Sigmoid colon (tissue), 7 donors: Measurements from ENCODE around the gene MYOZ2. TPM values are rescaled to one million over a fixed set of nuclear protein-coding genes. Genes with fewer than 3 reads are reported as not detected.
A peak's percentile ranks its signal among the peaks of the same experiment; 100 is the strongest.

ENCODE experiments used
- DNase-seq: peaks from one replicate; pipeline ENCODE4 v3.0.0-alpha.2; 2019
- H3K27ac ChIP-seq, 4 donors: fragments of 200-600 bp; sonication (generic); one replicate each; pipeline ENCODE4 v1.5.1; 2016 to 2019; ENCODE audit warnings: mild to moderate bottlenecking in 1 of 4
- H3K27me3 ChIP-seq, 3 donors: fragments of 200-600 bp; sonication (generic); one replicate each; pipeline ENCODE4 v1.5.1; 2019; ENCODE audit warnings: mild to moderate bottlenecking in 1 of 3
- H3K36me3 ChIP-seq, 4 donors: fragments of 200-600 bp; sonication (generic); one replicate each; pipeline ENCODE4 v1.5.1; 2016 to 2019
- H3K4me1 ChIP-seq, 4 donors: fragments of 200-600 bp; sonication (generic); one replicate each; pipeline ENCODE4 v1.5.1; 2017 to 2019
- H3K4me3 ChIP-seq, 4 donors: fragments of 200-600 bp; sonication (generic); one replicate each; pipeline ENCODE4 v1.5.1; 2017 to 2019; ENCODE audit warnings: mild to moderate bottlenecking in 2 of 4, moderate library complexity in 1 of 4
- H3K9me3 ChIP-seq, 4 donors: fragments of 200-600 bp in 3 of 4; sonication (generic) in 3 of 4; one replicate each; pipeline versions ENCODE4 v1.5.1 to v1.6.1; 2013 to 2019
- CTCF ChIP-seq, 4 experiments: fragments of 450-650 bp in 3 of 4; fragments of 200-600 bp in 1 of 4; IDR thresholded peaks; one replicate each; pipeline ENCODE4 v1.5.1; 2016 to 2019; ENCODE audit warnings: antibody characterized with exemption in 4 of 4, mild to moderate bottlenecking in 3 of 4, moderate library complexity in 2 of 4
- EP300 ChIP-seq, 4 donors: sonication (generic); formaldehyde crosslinking; IDR thresholded peaks; one replicate each; pipeline ENCODE4 v1.6.1; 2017; ENCODE audit warnings: antibody characterized with exemption in 4 of 4
- POLR2A ChIP-seq, 2 donors: fragments of 450-650 bp; IDR thresholded peaks; one replicate each; pipeline ENCODE4 v1.6.1; 2016; ENCODE audit warnings: antibody characterized with exemption in 2 of 2, mild to moderate bottlenecking in 2 of 2, moderate library complexity in 2 of 2
- POLR2AphosphoS5 ChIP-seq, 4 donors: sonication (generic); formaldehyde crosslinking; IDR thresholded peaks; one replicate each; pipeline ENCODE4 v1.6.1; 2017; ENCODE audit warnings: antibody characterized with exemption in 4 of 4
- WGBS, 2 donors: extraction: QIAGEN DNeasy Blood & Tissue Kit; methylation state at CpG; one replicate each; pipeline ENCODE4 v1.1.7; 2013; 5-methylcytosine and 5-hydroxymethylcytosine counted together
- intact Hi-C: fragments of 100-400 bp; cut with DNase I; formaldehyde crosslinking; loops from one replicate; pipeline ENCODE4 v1.15.1; 2023
- polyA plus RNA-seq, 3 donors: library from polyadenylated mRNA; stranded (reverse); fragments of 200-250 nt; gene quantifications; one replicate each; pipeline ENCODE4 v1.2.3, GENCODE V29; 2013
- total RNA-seq, 4 donors: library from RNA; depleted of rRNA; stranded (reverse); fragments of >200 nt; gene quantifications; one replicate each; pipeline ENCODE4 v1.1.0, GENCODE V29; 2016
- donor health status: healthy with polysubstance abuse.
- donor health status: Bipolar disorder and iron deficiency.
- donor health status: healthy.

Gene MYOZ2
- total and polyA plus RNA-seq, 7 donors = 0.28 to 1.4 (median 0.69) TPM

GRCh38 chr4:119212964-119213606 is 77.5 kb downstream of the MYOZ2 start:
- intact Hi-C loops = loop anchor here (2.0 to 5.0 kb wide), 5 partner anchors 69 to 230 kb away; no protein-coding TSS in a partner anchor
- Histone ChIP-seq H3K36me3 (peaks cover 0 to 8% (median 2%) of the 10 kb centered on the region in 4 donors), H3K9me3 (no peaks in the 10 kb centered on the region), H3K4me1 (peaks cover 0 to 9% (median 0%) of the 10 kb centered on the region in 4 donors), H3K4me3 (peak overlapping the region; percentile 52 to 90 (median 74)), H3K27ac (peak overlapping the region; percentile 92 to 97 (median 94)), H3K27me3 (no peaks in the 10 kb centered on the region)
- peak; percentile 95 for DNase-seq
- TF ChIP-seq EP300 (IDR thresholded peaks at IDR 0.05) = no peak
- TF ChIP-seq CTCF (IDR thresholded peaks at IDR 0.05) = no peak
- peak in 3 of 4 donors; percentile 24 to 52 (median 37) for TF ChIP-seq POLR2AphosphoS5 (IDR thresholded peaks at IDR 0.05)
- no peak for TF ChIP-seq POLR2A (IDR thresholded peaks at IDR 0.05)
- WGBS, 2 donors = 0% methylated on average over 24 of the region's 24 CpGs

- H3K36me3 ChIP-seq = peaks cover 0 to 23% (median 2%) of the 10 kb centered on the region in 4 donors
- no peak overlapping the region for H3K4me3 ChIP-seq
- intact Hi-C loops = no loop called here
- TF ChIP-seq CTCF (IDR thresholded peaks at IDR 0.05) = no peak
- no peak for TF ChIP-seq EP300 (IDR thresholded peaks at IDR 0.05)
- TF ChIP-seq POLR2AphosphoS5 (IDR thresholded peaks at IDR 0.05) = no peak
- no peak for TF ChIP-seq POLR2A (IDR thresholded peaks at IDR 0.05)
- no peak overlapping the region for H3K27ac ChIP-seq
- WGBS, 2 donors = 96 to 99% methylated on average over 1 of the region's 1 CpG
- peaks cover 0 to 6% (median 0%) of the 10 kb centered on the region in 4 donors for H3K4me1 ChIP-seq
- H3K9me3 ChIP-seq = no peaks in the 10 kb centered on the region
- H3K27me3 ChIP-seq = no peaks in the 10 kb centered on the region
- no peak for DNase-seq
Measured at GRCh38 chr4:119218093-119218492, 82.5 kb downstream of the MYOZ2 start.

GRCh38 chr4:119221412-119221811 is 85.8 kb downstream of the MYOZ2 start:
- H3K4me3 ChIP-seq = no peak overlapping the region
- no peaks in the 10 kb centered on the region for H3K4me1 ChIP-seq
- WGBS, 2 donors = 85 to 93% methylated on average over 4 of the region's 4 CpGs
- TF ChIP-seq EP300 (IDR thresholded peaks at IDR 0.05) (no peak), CTCF (IDR thresholded peaks at IDR 0.05) (no peak), POLR2A (IDR thresholded peaks at IDR 0.05) (no peak), POLR2AphosphoS5 (IDR thresholded peaks at IDR 0.05) (no peak)
- peaks cover 0 to 26% (median 2%) of the 10 kb centered on the region in 4 donors for H3K36me3 ChIP-seq
- DNase-seq = no peak
- H3K27me3 ChIP-seq = no peaks in the 10 kb centered on the region
- no peak overlapping the region for H3K27ac ChIP-seq
- intact Hi-C loops = no loop called here
- H3K9me3 ChIP-seq = no peaks in the 10 kb centered on the region

GRCh38 chr4:119227690-119228089 is 92.1 kb downstream of the MYOZ2 start:
- intact Hi-C loops = no loop called here
- H3K9me3 ChIP-seq = no peaks in the 10 kb centered on the region
- H3K4me1 ChIP-seq = no peaks in the 10 kb centered on the region
- no peak overlapping the region for H3K4me3 ChIP-seq
- no peak for DNase-seq
- TF ChIP-seq POLR2A (IDR thresholded peaks at IDR 0.05) (no peak), POLR2AphosphoS5 (IDR thresholded peaks at IDR 0.05) (no peak), CTCF (IDR thresholded peaks at IDR 0.05) (no peak), EP300 (IDR thresholded peaks at IDR 0.05) (no peak)
- no peak overlapping the region for H3K27ac ChIP-seq
- no peaks in the 10 kb centered on the region for H3K27me3 ChIP-seq
- peaks cover 0 to 5% (median 0%) of the 10 kb centered on the region in 4 donors for H3K36me3 ChIP-seq
